ENCODE data around the gene ERG28.

The ERG28 gene

GRCh38 chr14:75626863-75627262 lies 33.8 kb downstream of the ERG28 start:
- no peaks in the 10 kb centered on the region for H3K36me3 ChIP-seq (ENCODE audit: insufficient read depth, low read length)
- no peaks in the 10 kb centered on the region for H3K9me3 ChIP-seq (ENCODE audit: control insufficient read depth, insufficient read depth, low read length)
- H3K4me1 ChIP-seq (ENCODE audit: insufficient read depth, low read length): peaks cover 25% of the 10 kb centered on the region
- H3K9ac ChIP-seq (ENCODE audit: low read depth, low read length): no peak overlapping the region

- H3K36me3 ChIP-seq (ENCODE audit: insufficient read depth, low read length): no peaks in the 10 kb centered on the region
- peaks cover 20% of the 10 kb centered on the region; the same call in 1 of the 2 replicates for H3K4me1 ChIP-seq (ENCODE audit: insufficient read depth, low read length)
- no peak overlapping the region for H3K9ac ChIP-seq (ENCODE audit: low read depth, low read length)
- no peaks in the 10 kb centered on the region for H3K9me3 ChIP-seq (ENCODE audit: control insufficient read depth, insufficient read depth, low read length)
Observed at GRCh38 chr14:75626396-75626795, 34.3 kb downstream of the ERG28 start.

GRCh38 chr14:75625034-75625433 lies 35.6 kb downstream of the ERG28 start:
- Histone ChIP-seq H3K36me3 (ENCODE audit: insufficient read depth, low read length) (no peaks in the 10 kb centered on the region), H3K9me3 (ENCODE audit: control insufficient read depth, insufficient read depth, low read length) (no peaks in the 10 kb centered on the region), H3K4me1 (ENCODE audit: insufficient read depth, low read length) (peaks cover 9% of the 10 kb centered on the region; the same call in 1 of the 2 replicates), H3K9ac (ENCODE audit: low read depth, low read length) (no peak overlapping the region)

DNA sequence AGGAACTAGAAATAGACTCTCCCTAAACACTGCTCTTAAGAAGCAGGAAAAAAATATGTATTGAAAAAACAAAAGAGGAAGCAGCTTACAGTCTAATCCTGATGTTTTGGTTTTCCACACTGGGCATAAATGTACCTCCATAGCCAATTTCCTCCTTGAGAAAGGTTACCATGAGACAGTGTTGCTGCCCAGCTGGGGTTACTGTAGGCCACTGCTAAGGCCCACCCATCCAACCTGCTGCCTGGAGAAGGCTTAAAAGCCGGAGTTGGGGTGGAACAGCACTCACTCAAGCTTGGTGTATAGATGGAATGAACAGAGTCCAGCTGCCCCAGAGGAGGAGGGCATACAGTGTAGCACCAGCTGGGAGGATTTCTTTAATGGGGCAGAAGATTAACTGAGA lies 41.1 kb downstream of the ERG28 start:
- H3K36me3 ChIP-seq (ENCODE audit: insufficient read depth, low read length): no peaks in the 10 kb centered on the region
- no peak overlapping the region for H3K9ac ChIP-seq (ENCODE audit: low read depth, low read length)
- no peaks in the 10 kb centered on the region for H3K4me1 ChIP-seq (ENCODE audit: insufficient read depth, low read length)
- no peaks in the 10 kb centered on the region for H3K9me3 ChIP-seq (ENCODE audit: control insufficient read depth, insufficient read depth, low read length)

DNA sequence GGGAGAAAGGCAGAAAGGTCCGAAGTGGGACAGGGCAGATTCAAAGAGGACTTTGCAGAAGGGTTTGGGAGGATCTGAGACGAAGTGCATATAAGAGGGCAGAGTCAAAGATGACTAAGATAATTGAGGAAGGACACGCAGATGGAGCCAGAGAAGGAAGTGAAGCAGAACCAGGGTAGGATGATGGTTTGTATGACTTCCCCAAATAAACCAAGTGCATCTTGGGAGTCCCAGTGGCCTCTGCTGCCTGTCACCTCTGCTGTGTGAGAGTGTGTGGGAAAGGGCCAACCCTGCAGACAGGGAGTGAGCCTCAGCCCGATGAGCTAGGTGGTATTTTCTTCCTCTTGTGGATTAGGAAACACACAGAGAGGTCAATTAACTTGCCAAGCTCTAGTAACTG lies 45.5 kb downstream of the ERG28 start:
- H3K4me1 ChIP-seq (ENCODE audit: insufficient read depth, low read length): no peaks in the 10 kb centered on the region
- no peaks in the 10 kb centered on the region for H3K9me3 ChIP-seq (ENCODE audit: control insufficient read depth, insufficient read depth, low read length)
- no peaks in the 10 kb centered on the region for H3K36me3 ChIP-seq (ENCODE audit: insufficient read depth, low read length)
- H3K9ac ChIP-seq (ENCODE audit: low read depth, low read length): no peak overlapping the region

- no peak overlapping the region for H3K9ac ChIP-seq (ENCODE audit: low read depth, low read length)
- no peaks in the 10 kb centered on the region for H3K4me1 ChIP-seq (ENCODE audit: insufficient read depth, low read length)
- no peaks in the 10 kb centered on the region for H3K36me3 ChIP-seq (ENCODE audit: insufficient read depth, low read length)
- no peaks in the 10 kb centered on the region for H3K9me3 ChIP-seq (ENCODE audit: control insufficient read depth, insufficient read depth, low read length)
Observed at GRCh38 chr14:75614179-75614578, 46.5 kb downstream of the ERG28 start.

DNA sequence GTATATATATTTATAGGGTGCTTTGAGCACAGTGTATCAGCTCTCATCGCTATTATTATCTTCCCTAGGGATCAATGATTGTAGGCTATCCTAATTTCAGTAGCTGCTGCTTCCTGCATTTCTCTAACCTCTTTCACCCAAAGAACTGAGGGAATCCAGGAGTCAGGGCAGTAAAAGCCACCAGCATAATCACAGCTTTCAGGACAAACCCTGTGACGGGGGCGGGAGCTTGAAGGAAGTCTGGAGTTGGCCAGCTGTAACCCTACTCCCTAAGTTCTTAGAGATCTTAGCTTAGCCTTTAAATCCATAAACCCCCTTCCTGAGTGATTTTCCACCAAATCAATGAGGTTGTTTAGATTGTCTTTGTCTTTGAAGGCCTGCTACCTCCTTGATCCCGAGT lies 48.5 kb downstream of the ERG28 start:
- Histone ChIP-seq H3K9ac (ENCODE audit: low read depth, low read length) (no peak overlapping the region), H3K4me1 (ENCODE audit: insufficient read depth, low read length) (no peaks in the 10 kb centered on the region), H3K36me3 (ENCODE audit: insufficient read depth, low read length) (no peaks in the 10 kb centered on the region), H3K9me3 (ENCODE audit: control insufficient read depth, insufficient read depth, low read length) (no peaks in the 10 kb centered on the region)

- Histone ChIP-seq H3K9ac (ENCODE audit: low read depth, low read length) (no peak overlapping the region), H3K36me3 (ENCODE audit: insufficient read depth, low read length) (no peaks in the 10 kb centered on the region), H3K9me3 (ENCODE audit: control insufficient read depth, insufficient read depth, low read length) (no peaks in the 10 kb centered on the region; the same call in 1 of the 2 replicates), H3K4me1 (ENCODE audit: insufficient read depth, low read length) (no peaks in the 10 kb centered on the region)
Observed at GRCh38 chr14:75610834-75611233, 49.8 kb downstream of the ERG28 start.

DNA sequence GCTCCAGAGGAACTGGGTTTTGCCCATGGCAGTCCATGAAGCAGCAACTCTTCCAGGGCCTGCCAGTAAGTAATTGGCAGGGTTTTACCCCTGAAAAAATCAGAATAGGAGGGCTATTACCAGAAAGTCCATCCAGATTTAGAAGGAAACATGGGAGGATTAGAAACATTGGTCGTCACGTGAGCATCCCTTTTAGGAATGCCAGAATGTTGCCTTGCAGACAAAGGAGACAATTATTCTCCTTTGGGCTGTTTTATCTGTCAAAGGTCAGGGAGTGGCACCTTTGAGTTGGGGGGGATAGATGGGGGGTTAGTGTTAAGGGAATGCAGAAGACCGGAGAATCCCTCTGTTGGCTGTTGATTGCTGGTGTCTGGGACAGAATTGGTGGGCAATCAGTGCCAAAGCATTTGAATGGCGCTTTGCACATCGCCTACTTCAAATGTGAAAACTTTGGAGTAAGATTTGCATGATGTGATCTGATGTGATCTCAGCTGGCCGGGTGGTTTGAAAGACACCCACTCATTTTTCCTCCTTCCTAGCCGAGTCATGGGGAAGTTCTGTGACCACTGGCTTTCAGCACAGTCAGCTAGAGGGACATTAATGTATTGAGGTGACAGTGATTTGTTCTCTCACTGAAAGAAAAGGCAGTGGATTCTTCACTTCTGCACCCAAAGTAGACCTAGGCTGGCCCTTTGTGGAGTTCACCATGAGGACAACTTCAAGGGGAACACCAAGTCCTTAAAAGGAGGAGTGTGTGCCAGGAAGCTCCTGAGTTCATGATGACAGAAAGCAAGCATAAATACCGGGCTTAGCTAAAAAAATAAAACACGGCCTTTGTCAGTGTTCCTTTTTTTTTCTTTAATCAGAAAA lies 50.8 kb downstream of the ERG28 start:
- no peak overlapping the region for H3K9ac ChIP-seq (ENCODE audit: low read depth, low read length)
- no peaks in the 10 kb centered on the region; the same call in 1 of the 2 replicates for H3K9me3 ChIP-seq (ENCODE audit: control insufficient read depth, insufficient read depth, low read length)
- no peaks in the 10 kb centered on the region for H3K4me1 ChIP-seq (ENCODE audit: insufficient read depth, low read length)

GRCh38 chr14:75609116-75609515 lies 51.6 kb downstream of the ERG28 start:
- Histone ChIP-seq H3K36me3 (ENCODE audit: insufficient read depth, low read length) (no peaks in the 10 kb centered on the region), H3K9ac (ENCODE audit: low read depth, low read length) (no peak overlapping the region), H3K4me1 (ENCODE audit: insufficient read depth, low read length) (no peaks in the 10 kb centered on the region), H3K9me3 (ENCODE audit: control insufficient read depth, insufficient read depth, low read length) (no peaks in the 10 kb centered on the region; the same call in 1 of the 2 replicates)

More for the DNA sequence above, 50.8 kb downstream of the ERG28 start:
- no peaks in the 10 kb centered on the region for H3K36me3 ChIP-seq (ENCODE audit: insufficient read depth, low read length)

DNA sequence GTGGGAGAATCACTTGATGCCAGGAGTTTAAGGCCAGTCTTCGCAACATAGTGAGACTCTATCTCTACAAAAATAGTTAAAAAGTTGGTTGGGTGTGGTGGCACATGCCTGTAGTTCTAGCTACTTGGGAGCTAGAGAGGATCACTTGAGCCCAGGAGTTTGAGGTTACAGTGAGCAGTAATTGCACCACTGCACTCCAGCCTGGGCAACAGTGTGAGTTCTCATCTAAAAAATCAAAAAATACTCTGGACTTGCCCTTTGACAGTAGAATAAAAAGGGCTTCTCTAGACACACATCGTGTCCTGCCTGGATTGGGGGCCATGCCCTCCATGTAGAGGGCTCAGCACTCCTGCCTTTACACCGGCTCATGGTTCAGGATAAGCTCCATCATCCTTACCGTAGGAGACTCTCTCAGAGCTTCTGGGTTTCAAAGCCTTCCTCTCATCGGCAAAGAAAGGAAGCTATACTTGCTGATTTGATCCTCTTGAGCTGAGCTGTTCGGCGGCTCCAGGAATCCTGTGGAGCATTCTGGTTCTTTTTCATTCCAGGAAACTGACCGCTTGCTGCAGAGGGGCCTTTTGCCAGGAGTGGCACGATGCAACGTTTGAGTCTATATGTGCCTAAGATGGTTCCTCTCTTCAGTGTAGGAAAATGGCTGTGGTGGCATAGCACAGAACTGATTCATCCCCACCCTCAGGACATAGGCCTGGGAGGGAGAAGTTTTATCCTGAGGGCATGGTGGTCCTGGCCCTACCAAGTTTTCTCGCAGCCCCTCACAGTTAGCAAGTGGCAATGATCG lies 52.6 kb downstream of the ERG28 start:
- Histone ChIP-seq H3K36me3 (ENCODE audit: insufficient read depth, low read length) (no peaks in the 10 kb centered on the region), H3K9me3 (ENCODE audit: control insufficient read depth, insufficient read depth, low read length) (no peaks in the 10 kb centered on the region; the same call in 1 of the 2 replicates), H3K9ac (ENCODE audit: low read depth, low read length) (no peak overlapping the region), H3K4me1 (ENCODE audit: insufficient read depth, low read length) (no peaks in the 10 kb centered on the region)

DNA sequence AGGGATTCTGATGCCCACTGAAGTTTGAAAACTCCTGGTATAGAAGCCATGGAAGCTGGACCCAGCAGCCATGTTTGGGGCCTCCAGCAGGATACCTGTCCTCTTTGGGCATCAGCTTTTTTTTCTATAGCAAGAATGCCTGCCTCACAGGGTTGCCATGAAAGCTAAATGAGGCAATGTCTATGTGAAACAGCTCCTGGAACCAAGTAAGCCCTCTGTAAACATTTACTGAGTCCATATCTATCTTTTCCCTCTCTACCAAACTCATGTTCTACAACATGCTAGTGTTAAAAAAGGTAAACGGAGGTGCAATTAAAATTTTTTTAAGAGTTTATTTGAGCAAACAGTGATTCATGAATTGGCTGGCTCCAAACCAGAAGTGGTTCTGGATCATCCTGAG lies 53.6 kb downstream of the ERG28 start:
- Histone ChIP-seq H3K9ac (ENCODE audit: low read depth, low read length) (no peak overlapping the region), H3K9me3 (ENCODE audit: control insufficient read depth, insufficient read depth, low read length) (no peaks in the 10 kb centered on the region; the same call in 1 of the 2 replicates), H3K36me3 (ENCODE audit: insufficient read depth, low read length) (no peaks in the 10 kb centered on the region), H3K4me1 (ENCODE audit: insufficient read depth, low read length) (no peaks in the 10 kb centered on the region)

GRCh38 chr14:75605916-75606315 lies 54.8 kb downstream of the ERG28 start:
- H3K9ac ChIP-seq (ENCODE audit: low read depth, low read length): no peak overlapping the region
- no peaks in the 10 kb centered on the region for H3K4me1 ChIP-seq (ENCODE audit: insufficient read depth, low read length)
- H3K9me3 ChIP-seq (ENCODE audit: control insufficient read depth, insufficient read depth, low read length): no peaks in the 10 kb centered on the region; the same call in 1 of the 2 replicates

DNA sequence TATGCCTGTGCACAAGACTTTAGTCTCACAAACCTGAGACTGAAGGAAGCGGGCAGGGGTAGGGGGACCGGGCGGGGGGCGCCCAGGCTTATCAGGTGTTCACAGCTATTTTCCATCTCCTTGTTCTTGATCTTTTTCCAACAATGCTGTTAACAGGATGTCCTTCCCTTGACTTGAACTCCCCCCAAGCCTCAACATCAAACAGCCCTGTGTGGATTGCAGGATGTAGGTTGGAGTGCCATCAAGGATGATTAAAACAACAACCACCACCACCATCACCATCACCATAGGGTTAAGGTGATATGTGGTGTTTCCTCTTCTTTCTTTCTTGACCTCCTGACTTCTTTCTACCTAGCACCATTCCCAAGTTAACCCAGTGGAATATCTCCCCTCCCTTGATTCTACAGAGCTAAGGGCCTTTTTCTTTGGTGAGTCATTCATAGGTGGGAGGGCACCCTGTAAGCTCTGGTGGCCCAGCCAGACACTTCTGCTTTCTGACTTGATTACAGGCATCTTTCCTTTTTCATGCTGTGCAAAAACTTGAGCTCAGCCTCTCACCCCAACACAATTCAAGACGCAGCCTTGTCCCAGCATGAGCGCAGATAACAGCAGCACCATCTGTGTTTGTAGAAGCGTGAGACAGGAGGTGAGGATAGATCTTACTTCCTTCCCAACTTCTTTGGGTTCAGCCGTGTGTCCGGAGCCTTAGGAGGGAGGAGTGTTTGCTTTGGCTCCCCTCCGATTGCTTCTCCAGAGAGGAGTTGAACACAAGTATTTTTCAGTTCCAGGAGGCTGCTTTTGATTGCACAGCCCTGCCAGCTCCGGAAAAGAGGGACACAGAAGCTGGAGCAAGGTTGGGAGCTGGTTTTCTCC lies 55.5 kb downstream of the ERG28 start:
- H3K9me3 ChIP-seq (ENCODE audit: control insufficient read depth, insufficient read depth, low read length): no peaks in the 10 kb centered on the region; the same call in 1 of the 2 replicates
- no peak overlapping the region for H3K9ac ChIP-seq (ENCODE audit: low read depth, low read length)
- no peaks in the 10 kb centered on the region for H3K4me1 ChIP-seq (ENCODE audit: insufficient read depth, low read length)
- no peaks in the 10 kb centered on the region for H3K36me3 ChIP-seq (ENCODE audit: insufficient read depth, low read length)

More at GRCh38 chr14:75605916-75606315, 54.8 kb downstream of the ERG28 start:
- no peaks in the 10 kb centered on the region for H3K36me3 ChIP-seq (ENCODE audit: insufficient read depth, low read length)

Data from ES-I3 (cell line).